ENCODE data around the gene PTGIS.

The PTGIS gene

DNA sequence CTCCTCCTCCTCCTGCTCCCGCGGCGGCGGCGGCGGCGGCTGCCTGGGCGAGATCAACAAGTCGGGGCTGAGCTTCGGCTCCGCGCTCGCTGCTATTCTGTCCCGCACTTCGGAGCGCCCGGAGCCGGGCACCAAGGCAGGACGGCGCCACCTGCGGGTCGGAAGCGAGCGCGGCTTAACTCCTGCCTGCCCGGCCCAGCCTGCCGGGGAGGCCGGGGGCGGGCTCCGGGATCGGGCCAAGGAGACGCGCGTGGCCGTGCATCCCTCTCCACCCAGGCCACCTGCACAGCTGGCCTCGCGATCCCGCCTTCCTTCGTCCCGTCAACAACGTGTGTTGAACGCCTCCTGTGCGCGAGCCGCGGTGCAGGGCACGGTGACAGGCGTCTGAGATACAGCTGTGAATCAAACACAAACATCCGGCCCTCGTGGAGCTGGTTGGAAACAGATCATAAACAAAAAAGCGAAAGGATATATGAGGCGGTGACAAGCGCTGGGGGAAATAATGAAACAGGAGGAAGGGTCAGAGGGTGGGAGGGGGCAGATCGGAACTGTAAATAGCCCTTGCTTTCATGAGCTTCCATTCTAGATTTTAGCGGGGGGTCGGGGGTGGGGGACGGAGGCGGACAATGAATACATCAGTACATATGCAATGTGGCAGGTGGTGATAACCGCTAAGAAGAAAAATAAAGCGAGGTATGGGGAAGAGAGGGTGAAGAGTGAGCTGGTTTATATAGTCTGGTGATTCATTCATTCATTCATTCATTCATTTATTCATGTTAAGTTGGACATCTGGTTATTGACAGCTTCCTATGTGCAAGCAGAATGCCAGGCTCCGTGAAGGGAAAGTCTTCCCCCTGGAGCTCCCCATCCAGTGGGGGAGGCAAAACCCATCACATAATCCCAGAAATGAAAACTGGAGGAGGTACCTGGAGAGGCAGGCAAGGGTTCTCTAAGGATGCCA is 83.5 kb downstream of the PTGIS start:
- Histone ChIP-seq H3K4me2 (ENCODE audit: low read length) (peak overlapping the region; percentile 53), H3K27me3 (ENCODE audit: control insufficient read depth, insufficient read depth, low read length) (no peaks in the 10 kb centered on the region), H3K9ac (no peak overlapping the region), H3K36me3 (ENCODE audit: control insufficient read depth, insufficient read depth, low read length) (no peaks in the 10 kb centered on the region), H2AFZ (peak overlapping the region; percentile 48), H3K4me1 (no peaks in the 10 kb centered on the region), H3K79me2 (no peaks in the 10 kb centered on the region), H3K4me3 (ENCODE audit: low read depth, low read length) (peak overlapping the region; percentile 23), H3K27ac (no peak overlapping the region), H3K9me3 (ENCODE audit: control insufficient read depth, low read length) (no peaks in the 10 kb centered on the region)
- TF ChIP-seq, protein P1, sequence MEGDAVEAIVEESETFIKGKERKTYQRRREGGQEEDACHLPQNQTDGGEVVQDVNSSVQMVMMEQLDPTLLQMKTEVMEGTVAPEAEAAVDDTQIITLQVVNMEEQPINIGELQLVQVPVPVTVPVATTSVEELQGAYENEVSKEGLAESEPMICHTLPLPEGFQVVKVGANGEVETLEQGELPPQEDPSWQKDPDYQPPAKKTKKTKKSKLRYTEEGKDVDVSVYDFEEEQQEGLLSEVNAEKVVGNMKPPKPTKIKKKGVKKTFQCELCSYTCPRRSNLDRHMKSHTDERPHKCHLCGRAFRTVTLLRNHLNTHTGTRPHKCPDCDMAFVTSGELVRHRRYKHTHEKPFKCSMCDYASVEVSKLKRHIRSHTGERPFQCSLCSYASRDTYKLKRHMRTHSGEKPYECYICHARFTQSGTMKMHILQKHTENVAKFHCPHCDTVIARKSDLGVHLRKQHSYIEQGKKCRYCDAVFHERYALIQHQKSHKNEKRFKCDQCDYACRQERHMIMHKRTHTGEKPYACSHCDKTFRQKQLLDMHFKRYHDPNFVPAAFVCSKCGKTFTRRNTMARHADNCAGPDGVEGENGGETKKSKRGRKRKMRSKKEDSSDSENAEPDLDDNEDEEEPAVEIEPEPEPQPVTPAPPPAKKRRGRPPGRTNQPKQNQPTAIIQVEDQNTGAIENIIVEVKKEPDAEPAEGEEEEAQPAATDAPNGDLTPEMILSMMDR (IDR thresholded peaks at IDR 0.05): peak; percentile 78

DNA sequence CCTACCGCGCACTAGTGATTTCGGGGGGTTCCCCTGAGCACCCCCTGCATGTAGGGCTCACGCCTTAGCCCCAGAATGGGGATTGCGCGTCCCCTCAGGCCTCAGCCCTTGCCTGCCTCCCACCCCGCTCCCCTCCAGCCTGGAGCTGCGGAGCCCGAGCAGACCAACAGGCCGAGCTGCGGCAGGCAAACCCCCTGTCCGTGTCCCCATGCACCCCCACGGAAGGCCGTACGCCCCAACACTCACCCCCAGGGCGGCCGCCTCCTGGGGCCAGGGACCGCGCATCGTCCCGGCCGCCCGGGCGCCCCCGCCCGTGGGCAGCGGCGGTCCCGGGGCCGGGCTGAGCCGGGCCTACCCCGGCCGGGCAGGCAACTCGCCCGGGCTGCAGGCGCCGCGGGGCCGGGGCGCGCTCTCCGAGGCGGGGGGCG is 84.2 kb downstream of the PTGIS start:
- TF ChIP-seq, protein P1 (IDR thresholded peaks at IDR 0.05): no peak
- Histone ChIP-seq H3K4me3 (ENCODE audit: low read depth, low read length) (no peak overlapping the region), H3K4me2 (ENCODE audit: low read length) (peak overlapping the region; percentile 46), H3K9ac (no peak overlapping the region), H3K79me2 (no peaks in the 10 kb centered on the region), H3K27ac (no peak overlapping the region), H3K4me1 (no peaks in the 10 kb centered on the region), H3K27me3 (ENCODE audit: control insufficient read depth, insufficient read depth, low read length) (no peaks in the 10 kb centered on the region), H3K9me3 (ENCODE audit: control insufficient read depth, low read length) (no peaks in the 10 kb centered on the region), H2AFZ (peak overlapping the region; percentile 84), H3K36me3 (ENCODE audit: control insufficient read depth, insufficient read depth, low read length) (no peaks in the 10 kb centered on the region)

DNA sequence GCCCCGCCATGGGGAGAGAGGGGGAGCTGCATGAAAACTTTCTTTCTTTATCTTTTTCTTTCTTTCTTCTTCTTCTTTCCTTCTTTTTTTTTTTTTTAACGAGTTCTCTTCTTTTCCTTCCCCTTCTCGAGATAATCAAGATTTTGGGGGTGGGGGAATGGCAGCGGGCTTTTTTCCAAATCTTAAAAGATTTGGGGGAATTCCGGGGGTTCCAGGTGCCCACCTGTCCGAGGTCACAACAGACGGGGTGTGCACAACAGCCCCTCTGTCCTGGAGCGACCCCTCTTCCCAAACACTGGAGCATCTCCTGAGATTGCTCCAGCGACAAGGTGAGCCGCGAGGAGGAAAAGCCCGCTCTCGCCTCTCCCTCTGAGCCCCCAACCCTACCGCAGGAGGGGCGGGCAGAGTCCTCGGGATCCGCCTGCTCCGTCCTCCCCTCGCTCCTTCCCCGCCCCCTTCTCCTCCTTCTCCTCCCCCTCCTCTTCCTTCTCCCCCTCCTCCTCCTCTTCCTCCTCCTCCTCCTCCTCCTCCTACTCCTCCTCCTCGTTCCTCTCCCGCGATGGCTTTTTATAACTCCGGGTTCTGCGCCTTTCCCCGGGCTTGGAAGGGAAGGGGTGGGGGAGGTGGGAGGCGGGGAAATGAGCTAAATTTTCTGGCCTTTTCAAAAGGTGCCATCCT is 84.8 kb downstream of the PTGIS start:
- no peak overlapping the region for H3K27ac ChIP-seq
- H2AFZ ChIP-seq: peak overlapping the region; percentile 84
- TF ChIP-seq, protein P1 (IDR thresholded peaks at IDR 0.05): no peak
- H3K9ac ChIP-seq: no peak overlapping the region
- no peak overlapping the region for H3K4me3 ChIP-seq (ENCODE audit: low read depth, low read length)
- peak overlapping the region; percentile 46 for H3K4me2 ChIP-seq (ENCODE audit: low read length)
- no peaks in the 10 kb centered on the region for H3K9me3 ChIP-seq (ENCODE audit: control insufficient read depth, low read length)
- H3K36me3 ChIP-seq (ENCODE audit: control insufficient read depth, insufficient read depth, low read length): no peaks in the 10 kb centered on the region
- H3K79me2 ChIP-seq: no peaks in the 10 kb centered on the region
- H3K27me3 ChIP-seq (ENCODE audit: control insufficient read depth, insufficient read depth, low read length): no peaks in the 10 kb centered on the region
- H3K4me1 ChIP-seq: no peaks in the 10 kb centered on the region

DNA sequence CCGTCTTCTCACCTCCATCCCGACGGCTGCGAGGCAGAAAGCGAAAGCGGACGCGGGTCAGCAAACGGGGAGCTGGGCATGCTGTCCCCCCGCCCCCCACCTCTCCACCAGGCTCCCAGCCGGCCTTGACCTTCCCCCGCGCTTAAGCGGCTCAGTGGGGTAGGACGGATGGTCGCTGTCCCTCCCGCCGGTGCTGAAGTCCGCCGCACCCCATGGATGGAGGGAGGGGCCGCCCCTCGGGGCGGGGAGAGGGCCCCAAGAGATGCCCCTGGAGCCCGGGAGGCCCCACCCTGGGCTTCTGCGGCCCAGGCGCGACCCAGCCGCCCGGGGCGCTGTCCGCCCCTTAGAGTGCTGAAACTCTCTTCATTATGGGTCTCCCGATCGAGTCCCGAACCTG is 85.3 kb downstream of the PTGIS start, which contains the start of gene KCNB1:
Gene KCNB1, minus strand, starts transcription at position 48 of the 397 bp plus-strand sequence. CDS start 188 bp downstream, outside the sequence.
- Histone ChIP-seq H3K4me1 (no peaks in the 10 kb centered on the region), H3K9me3 (ENCODE audit: control insufficient read depth, low read length) (no peaks in the 10 kb centered on the region), H3K4me2 (ENCODE audit: low read length) (peak within 1 kb of the TSS; percentile 25), H2AFZ (peak within 1 kb of the TSS; percentile 84), H3K27ac (no peak within 1 kb of the TSS), H3K36me3 (ENCODE audit: control insufficient read depth, insufficient read depth, low read length) (no peaks in the 10 kb centered on the region), H3K27me3 (ENCODE audit: control insufficient read depth, insufficient read depth, low read length) (no peaks in the 10 kb centered on the region), H3K4me3 (ENCODE audit: low read depth, low read length) (no peak within 1 kb of the TSS), H3K79me2 (no peaks in the 10 kb centered on the region), H3K9ac (no peak within 1 kb of the TSS)
- TF ChIP-seq, protein P1 (IDR thresholded peaks at IDR 0.05): peak; percentile 30

Measured in parathyroid adenoma (tissue), 2 donors.